HEK293 (cell line): ENCODE results near the gene GPR35.

ENCODE experiments used
- CTCF ChIA-PET: fragments of 350-600 bp; formaldehyde crosslinking; extraction: SDS; loops from one replicate; lab custom pipeline; 2021; ENCODE audit warnings: antibody characterized with exemption; lab: Yijun Ruan, JAX
- POLR2A ChIA-PET: fragments of 300-600 bp; formaldehyde crosslinking; extraction: SDS; loops from one replicate; lab custom pipeline; 2020; ENCODE audit warnings: antibody characterized with exemption, inconsistent platforms; lab: Yijun Ruan, JAX
- H3K27ac ChIP-seq: fragments of 200-500 bp; sonication (Bioruptor generic); 2 replicates; pipeline ENCODE4 v1.5.1; 2014; ENCODE audit warnings: low read depth, low read length, control low read depth, inconsistent platforms; ENCODE audit errors: extremely low read depth
- H3K36me3 ChIP-seq, 2 experiments: fragments of 200-500 bp in 1 of 2; sonication (Bioruptor generic) in 1 of 2; 1 replicate in 1 of 2; 2 replicates in 1 of 2; pipeline ENCODE4 v1.5.1; 2014 to 2017; ENCODE audit warnings: inconsistent platforms in 2 of 2, low read length in 2 of 2; ENCODE audit not compliant: control insufficient read depth in 2 of 2, insufficient read depth in 1 of 2
- H3K4me1 ChIP-seq: fragments of 200-500 bp; sonication (Bioruptor generic); 2 replicates; pipeline ENCODE4 v1.5.1; 2014; ENCODE audit warnings: mild to moderate bottlenecking, low read length, inconsistent platforms; ENCODE audit not compliant: control insufficient read depth, insufficient read depth
- H3K4me3 ChIP-seq: 2 replicates; pipeline ENCODE4 v1.5.1; 2011; ENCODE audit warnings: low read depth, mild to moderate bottlenecking, control low read depth, low read length, moderate library complexity
- H3K9me3 ChIP-seq: fragments of 200-500 bp; sonication (Bioruptor generic); 2 replicates; pipeline ENCODE4 v1.5.1; 2014; ENCODE audit warnings: low read depth, low read length, inconsistent platforms; ENCODE audit not compliant: control insufficient read depth, insufficient read depth
- CTCF ChIP-seq: fragments of 450-650 bp; formaldehyde crosslinking; IDR thresholded peaks from 2 replicates; pipeline ENCODE4 v1.5.1; 2016; ENCODE audit warnings: missing biosample characterization, missing genetic modification characterization
- KLF8 ChIP-seq: fragments of 450-650 bp; formaldehyde crosslinking; IDR thresholded peaks from 2 replicates; pipeline ENCODE4 v1.5.1; 2016; ENCODE audit warnings: missing biosample characterization, missing genetic modification characterization
- MZF1 ChIP-seq: fragments of 450-650 bp; formaldehyde crosslinking; IDR thresholded peaks from 2 replicates; pipeline ENCODE4 v1.5.1; 2017; ENCODE audit warnings: missing biosample characterization, missing genetic modification characterization, borderline replicate concordance
- PRDM4 ChIP-seq: fragments of 450-650 bp; formaldehyde crosslinking; IDR thresholded peaks from 2 replicates; pipeline ENCODE4 v1.5.1; 2017; ENCODE audit warnings: missing biosample characterization, missing genetic modification characterization
- SCRT2 ChIP-seq: fragments of 450-650 bp; formaldehyde crosslinking; IDR thresholded peaks from 2 replicates; pipeline ENCODE4 v1.5.1; 2016; ENCODE audit warnings: missing biosample characterization, missing genetic modification characterization
- TRIM28 ChIP-seq: IDR thresholded peaks from 2 replicates; pipeline ENCODE4 v1.6.1; 2011; ENCODE audit warnings: low read length, control low read depth, borderline replicate concordance
- WT1 ChIP-seq: fragments of 450-650 bp; formaldehyde crosslinking; IDR thresholded peaks from 2 replicates; pipeline ENCODE4 v1.5.1; 2016; ENCODE audit warnings: missing biosample characterization, missing genetic modification characterization
- ZBTB44 ChIP-seq: fragments of 450-650 bp; IDR thresholded peaks from 2 replicates; pipeline ENCODE4 v1.5.1; 2018; ENCODE audit warnings: missing biosample characterization, mild to moderate bottlenecking, missing genetic modification characterization
- ZEB2 ChIP-seq: fragments of 450-650 bp; formaldehyde crosslinking; IDR thresholded peaks from 2 replicates; pipeline ENCODE4 v1.5.1; 2016; ENCODE audit warnings: missing biosample characterization, missing genetic modification characterization
- ZNF175 ChIP-seq: fragments of 450-650 bp; formaldehyde crosslinking; IDR thresholded peaks from 2 replicates; pipeline ENCODE4 v1.5.1; 2016; ENCODE audit warnings: missing biosample characterization, missing genetic modification characterization
- ZNF324 ChIP-seq: fragments of 450-650 bp; formaldehyde crosslinking; IDR thresholded peaks from 2 replicates; pipeline ENCODE4 v1.5.1; 2016; ENCODE audit warnings: missing biosample characterization, missing genetic modification characterization
- ZNF416 ChIP-seq: fragments of 450-650 bp; formaldehyde crosslinking; IDR thresholded peaks from 2 replicates; pipeline ENCODE4 v1.5.1; 2016; ENCODE audit warnings: missing biosample characterization, missing genetic modification characterization
- ZNF473 ChIP-seq: fragments of 450-650 bp; formaldehyde crosslinking; IDR thresholded peaks from 2 replicates; pipeline ENCODE4 v1.5.1; 2017; ENCODE audit warnings: missing biosample characterization, missing genetic modification characterization
- ZNF501 ChIP-seq: fragments of 450-650 bp; formaldehyde crosslinking; IDR thresholded peaks from 2 replicates; pipeline ENCODE4 v1.5.1; 2016; ENCODE audit warnings: missing biosample characterization, missing genetic modification characterization
- ZNF518A ChIP-seq: fragments of 450-650 bp; formaldehyde crosslinking; conservative IDR thresholded peaks from 2 replicates; pipeline ENCODE4 v1.5.1; 2016; ENCODE audit warnings: low read depth, missing biosample characterization, missing genetic modification characterization
- ZNF548 ChIP-seq: fragments of 450-650 bp; formaldehyde crosslinking; IDR thresholded peaks from 2 replicates; pipeline ENCODE4 v1.5.1; 2016; ENCODE audit warnings: missing biosample characterization, missing genetic modification characterization
- ZNF600 ChIP-seq: fragments of 450-650 bp; formaldehyde crosslinking; IDR thresholded peaks from 2 replicates; pipeline ENCODE4 v1.5.1; 2016; ENCODE audit warnings: missing biosample characterization, missing genetic modification characterization
- ZSCAN16 ChIP-seq: fragments of 450-650 bp; formaldehyde crosslinking; IDR thresholded peaks from 2 replicates; pipeline ENCODE4 v1.5.1; 2016; ENCODE audit warnings: missing biosample characterization, missing genetic modification characterization

Gene GPR35

GRCh38 chr2:240585101-240585500, 40.2 kb upstream of the GPR35 start:
- H3K4me1 ChIP-seq = peaks cover 16% of the 10 kb centered on the region
- H3K9me3 ChIP-seq = no peaks in the 10 kb centered on the region
- TF ChIP-seq SCRT2 (tag by site-specific recombination) (peak; percentile 14; the same call in 1 of the 2 replicates), ZSCAN16 (no peak)
- ChIA-PET CTCF (interaction anchor here (5.5 kb wide), 1 partner anchor 19 kb away, joined by 34 read pairs; no protein-coding TSS in a partner anchor), POLR2A (interaction anchor here (3.3 kb wide), 2 partner anchors 19 to 24 kb away, joined by 46 to 53 read pairs; partner anchors contain the start of gene DUSP28)
- H3K36me3 ChIP-seq = peaks cover 0 to 23% of the 10 kb centered on the region in 2 experiments; a peak in 1 of 3 replicates
- H3K4me3 ChIP-seq = peak overlapping the region; percentile 97
- no peak overlapping the region; the same call in 1 of the 2 replicates for H3K27ac ChIP-seq

- H3K4me1 ChIP-seq = peaks cover 13% of the 10 kb centered on the region
- POLR2A ChIA-PET = interaction anchor here (0.7 to 3.3 kb wide), 13 partner anchors 8 to 1052 kb away, joined by 3 to 53 read pairs (median 6); partner anchors contain the start of genes ATG4B and DUSP28
- CTCF ChIA-PET = interaction anchor here (0.7 to 5.5 kb wide), 3 partner anchors 19 to 907 kb away, joined by 3 to 34 read pairs (median 3); no protein-coding TSS in a partner anchor
- TF ChIP-seq ZNF473 (tag by site-specific recombination) (no peak), ZBTB44 (tag by site-specific recombination) (no peak), ZNF416 (tag by site-specific recombination) (no peak), PRDM4 (tag by site-specific recombination) (0 out of 2 replicates have a peak, but pooled peaks have one; percentile 5), ZNF501 (tag by site-specific recombination) (no peak; the same call in 1 of the 2 replicates), TRIM28 (no peak), CTCF (tag by site-specific recombination) (no peak), MZF1 (tag by site-specific recombination) (no peak), WT1 (tag by site-specific recombination) (no peak)
- TF ChIP-seq, all 188 proteins: peak for 1
- H3K9me3 ChIP-seq = no peaks in the 10 kb centered on the region
- peaks cover 0 to 30% of the 10 kb centered on the region in 2 experiments; a peak in 1 of 3 replicates for H3K36me3 ChIP-seq
- peak overlapping the region; percentile 78 for H3K27ac ChIP-seq
- H3K4me3 ChIP-seq = peak overlapping the region; percentile 97
Observed at GRCh38 chr2:240585681-240586197, 39.5 kb upstream of the GPR35 start.

- peaks cover 13% of the 10 kb centered on the region for H3K4me1 ChIP-seq
- TF ChIP-seq ZNF600 (no peak), ZNF548 (tag by site-specific recombination) (no peak), ZNF518A (tag by site-specific recombination) (peak; percentile 66), ZNF324 (tag by site-specific recombination) (peak; percentile 66; the same call in 1 of the 2 replicates), KLF8 (peak; percentile 55), ZNF175 (tag by site-specific recombination) (no peak), ZEB2 (tag by site-specific recombination) (peak; percentile 83)
Observed at GRCh38 chr2:240586198-240586918, 38.9 kb upstream of the GPR35 start, which contains the start of gene CAPN10. Gene CAPN10, plus strand, starts transcription at chr2:240586734. Its CDS starts 178 bp downstream, at chr2:240586912.

More at GRCh38 chr2:240586198-240586918, 38.9 kb upstream of the GPR35 start, which contains the start of gene CAPN10:
- Histone ChIP-seq H3K9me3 (no peaks in the 10 kb centered on the region), H3K27ac (peak within 1 kb of the TSS; percentile 78), H3K4me3 (peak within 1 kb of the TSS; percentile 97), H3K36me3 (peaks cover 0 to 36% of the 10 kb centered on the region in 2 experiments; a peak in 1 of 3 replicates)
- CTCF ChIA-PET = interaction anchor here (0.7 to 5.5 kb wide), 7 partner anchors 11 to 907 kb away, joined by 3 to 34 read pairs (median 3); no protein-coding TSS in a partner anchor
- POLR2A ChIA-PET = interaction anchor here (0.6 to 3.3 kb wide), 16 partner anchors 9 to 1051 kb away, joined by 3 to 53 read pairs (median 4); partner anchors contain the start of genes ATG4B and DUSP28
